ENCODE data around the gene PTPN23.

DNA sequence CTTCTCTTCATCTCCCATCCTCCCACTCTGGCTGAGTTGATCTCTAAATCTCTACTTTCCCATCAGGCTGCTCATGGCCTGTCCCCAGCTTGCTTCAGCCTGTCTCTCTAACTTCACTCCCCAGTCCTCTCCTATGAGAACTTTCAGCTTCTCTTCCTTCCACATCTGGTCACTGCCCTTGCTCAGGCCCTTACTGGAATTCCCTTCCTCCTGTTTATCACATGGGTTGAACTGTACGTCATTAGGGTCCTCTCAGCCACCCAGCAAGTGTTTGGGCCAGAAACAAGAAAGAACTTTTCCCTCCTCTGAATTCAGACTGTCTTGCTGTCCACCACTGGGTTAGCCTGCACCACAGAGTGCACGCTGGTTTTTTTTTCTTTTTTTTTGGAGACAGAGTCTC is 5.0 kb downstream of the PTPN23 start:
- TF ChIP-seq CTCF (IDR thresholded peaks at IDR 0.05): no peak
- TF ChIP-seq POLR2AphosphoS5 (IDR thresholded peaks at IDR 0.05): no peak
